HG03095 (cell line): ENCODE results near the gene OVCH2.
"Not testable (repeated sequence)": the region's sequence is repeated elsewhere in the genome, so short reads cannot be mapped to it uniquely, and the experiment has no call there.

ENCODE experiments used
- ATAC-seq: cut with Tn5 transposase; IDR thresholded peaks from one replicate; pipeline ENCODE4 v1.9.1; 2021; ENCODE audit warnings: moderate library complexity; ENCODE audit not compliant: unreplicated experiment

OVCH2 gene

DNA sequence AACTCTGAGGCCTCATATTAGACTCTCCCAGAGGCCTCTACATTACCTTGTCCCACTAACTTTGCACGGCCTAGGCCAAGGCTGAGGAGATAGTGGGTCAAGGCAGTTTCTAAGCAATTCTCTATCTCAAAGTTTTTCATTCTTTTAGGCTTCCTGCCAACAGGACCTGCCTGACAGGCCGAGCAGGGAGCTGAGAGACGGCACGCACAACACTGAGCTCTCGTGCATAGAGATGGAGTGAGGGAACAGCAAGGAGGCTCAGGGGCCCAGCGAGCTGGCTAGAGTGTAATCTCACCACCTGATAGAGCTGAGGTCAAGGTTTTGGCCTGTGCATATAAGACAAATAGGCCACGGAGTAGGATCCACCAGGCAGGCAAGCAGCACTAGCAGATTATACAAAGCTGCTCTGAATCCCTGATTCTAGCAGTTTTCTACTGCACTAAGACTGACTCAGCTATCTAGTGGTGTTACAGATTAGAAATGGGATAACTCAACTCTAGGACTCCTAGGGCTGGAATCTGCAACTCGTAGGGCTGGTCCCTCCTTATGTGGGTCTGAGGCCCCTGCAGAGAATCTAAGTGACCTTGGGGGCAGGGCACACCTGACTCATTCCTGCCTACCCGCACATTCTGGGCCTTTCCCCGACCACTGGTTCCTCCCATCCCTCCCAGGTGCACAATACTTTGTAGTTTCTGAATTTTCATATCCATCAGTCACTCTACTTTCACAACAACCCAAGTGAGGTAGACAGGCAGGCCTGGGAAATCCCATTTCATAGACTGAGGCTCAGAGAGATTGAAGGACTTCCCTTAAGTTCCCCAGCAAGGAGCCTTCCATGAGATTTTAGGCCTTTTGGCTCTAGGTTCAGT is 34.7 kb downstream of the OVCH2 start:
- ATAC-seq, result peak; percentile 75

DNA sequence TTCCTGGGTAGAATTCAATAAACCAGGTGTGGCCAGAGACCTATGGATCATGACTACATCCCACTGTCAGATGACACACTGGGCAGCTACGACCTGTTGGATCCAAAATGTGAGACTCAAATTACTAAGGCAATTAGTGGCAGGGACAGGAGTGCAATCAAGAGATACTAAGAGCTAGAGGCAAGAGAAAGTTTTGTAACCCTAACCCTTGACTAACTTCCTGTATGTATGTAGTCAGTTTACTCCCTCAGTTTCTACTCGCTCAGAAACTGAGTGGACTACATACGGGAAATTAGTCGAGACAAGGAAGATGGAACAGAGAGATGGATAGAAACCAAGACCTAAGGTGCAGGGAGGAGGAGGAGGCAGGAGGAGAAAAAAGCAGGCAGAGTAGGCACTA is 35.6 kb downstream of the OVCH2 start:
- no peak for ATAC-seq

DNA sequence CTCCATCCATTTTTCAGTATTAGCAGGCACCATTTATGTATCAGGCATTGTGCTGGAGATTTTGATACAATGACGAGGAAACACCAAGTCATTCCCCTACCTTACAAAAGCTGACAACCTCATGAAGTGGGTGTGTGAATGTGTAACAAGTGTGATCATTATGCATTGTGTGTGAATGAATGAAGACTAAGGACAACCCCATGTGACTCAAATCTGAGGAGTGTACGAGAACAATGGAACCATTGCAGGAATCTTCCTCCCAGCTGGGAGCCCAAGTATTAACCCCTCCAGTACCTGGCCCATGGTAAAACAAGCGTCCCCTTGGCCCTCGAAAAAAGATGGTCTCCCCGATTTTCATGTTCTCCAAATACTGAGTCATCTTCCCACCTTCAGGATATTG is 37.4 kb downstream of the OVCH2 start:
- ATAC-seq, result no peak

DNA sequence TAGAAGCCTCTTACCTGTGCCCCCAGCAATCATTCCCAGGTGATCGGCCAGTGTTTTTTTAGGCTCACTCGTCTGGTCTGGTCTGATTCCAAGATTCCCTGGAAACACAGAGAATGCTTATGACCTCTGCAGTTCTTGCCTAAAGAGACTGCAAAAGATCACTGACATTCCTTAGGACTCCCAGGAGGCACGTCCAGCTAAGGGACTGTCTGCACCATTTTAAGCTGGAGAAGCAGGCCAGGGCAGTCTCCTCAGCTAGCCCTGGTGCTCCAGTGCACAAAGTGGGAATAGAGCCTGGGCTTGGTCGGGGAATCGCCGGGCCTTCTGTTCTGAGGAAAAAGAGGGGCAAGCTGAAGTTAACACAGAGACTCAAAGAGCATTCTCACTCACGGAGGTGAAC is 37.8 kb downstream of the OVCH2 start:
- ATAC-seq, result no peak

DNA sequence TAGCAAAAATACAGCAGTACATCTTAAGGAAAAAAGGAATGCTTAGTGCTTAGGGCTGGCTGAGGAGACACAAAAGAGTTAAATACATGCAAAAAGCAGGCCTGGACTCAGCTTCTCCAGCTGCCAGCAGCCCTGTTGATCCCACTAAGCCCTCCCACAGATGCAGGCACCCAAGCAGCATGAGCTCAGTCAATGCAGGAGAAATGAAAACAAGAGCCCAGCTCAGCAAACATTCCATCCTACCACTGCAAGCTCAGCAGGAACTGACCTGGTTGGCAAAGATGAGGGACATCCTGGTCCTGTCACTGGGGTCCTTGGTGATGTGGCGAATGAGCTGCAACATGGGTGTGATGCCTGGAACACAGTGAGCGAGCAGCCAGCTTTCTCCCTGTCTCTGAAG is 38.8 kb downstream of the OVCH2 start:
- ATAC-seq, result no peak

DNA sequence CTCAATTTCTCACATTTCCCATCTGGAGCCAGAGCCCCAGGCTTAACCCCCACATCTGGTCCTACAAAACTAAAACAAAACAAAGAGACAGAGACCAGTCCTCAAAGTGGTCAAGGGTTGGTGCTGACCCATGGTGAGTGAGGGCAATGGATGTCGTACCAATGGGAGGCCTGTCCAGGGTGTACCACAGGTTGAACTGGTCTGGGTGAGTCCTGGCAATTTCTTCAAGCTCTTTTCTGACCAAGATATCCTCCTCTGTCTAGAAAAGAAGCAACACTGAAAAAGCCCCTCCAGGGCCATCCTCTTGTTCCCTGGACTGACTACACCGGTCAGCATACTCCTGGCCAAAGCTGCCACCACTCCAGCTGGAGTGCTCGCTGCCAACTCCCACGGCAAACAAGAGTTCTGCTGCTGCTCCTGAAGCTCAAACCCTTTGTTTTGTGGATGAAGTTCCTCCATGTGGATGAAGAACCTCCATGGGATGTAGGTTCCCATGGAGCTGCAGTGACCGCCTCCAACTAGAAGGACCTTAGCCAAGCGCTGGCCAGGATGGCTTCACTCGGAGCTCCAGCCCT is 39.9 kb downstream of the OVCH2 start:
- ATAC-seq, result no peak

DNA sequence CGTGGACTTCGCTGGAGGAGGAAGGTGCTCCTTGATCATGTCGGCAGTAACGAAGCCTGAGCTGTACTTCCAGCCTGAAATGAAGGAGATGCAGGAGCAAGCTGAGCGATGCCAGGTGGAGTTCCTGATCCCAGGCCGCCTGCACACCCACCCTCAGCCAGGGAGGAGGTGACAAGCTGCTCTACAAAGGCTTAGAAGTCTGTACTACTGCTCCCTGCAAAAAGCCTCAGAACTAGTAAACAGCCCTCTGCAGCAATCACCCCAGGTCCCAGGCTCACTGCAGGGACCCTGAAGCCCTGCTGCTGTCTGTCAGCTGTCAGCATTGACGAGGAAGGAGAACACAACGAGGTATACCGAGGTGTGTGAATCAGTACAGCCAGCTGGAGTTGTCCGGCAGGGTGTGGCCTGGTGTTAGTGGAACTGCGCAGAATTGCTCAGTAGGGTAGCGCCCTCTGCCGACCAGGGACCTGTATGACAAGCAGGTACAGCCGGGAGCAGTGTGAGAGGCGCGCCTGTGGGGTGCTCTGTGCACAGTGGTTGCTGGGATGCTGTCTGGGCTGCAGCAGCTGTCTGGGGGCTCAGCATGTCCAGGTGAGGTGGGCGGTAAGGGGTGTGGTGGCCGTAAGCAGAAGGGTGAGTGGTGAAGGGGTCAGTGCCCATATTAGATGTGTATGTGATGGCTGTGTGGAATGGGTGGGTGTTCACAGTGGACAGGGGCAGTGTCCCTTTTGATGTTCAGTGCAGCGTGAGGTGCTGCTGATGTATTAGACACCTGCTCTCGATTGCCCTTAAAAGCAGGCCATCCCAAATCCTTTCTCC is 40.6 kb downstream of the OVCH2 start:
- ATAC-seq, result peak; percentile 99

DNA sequence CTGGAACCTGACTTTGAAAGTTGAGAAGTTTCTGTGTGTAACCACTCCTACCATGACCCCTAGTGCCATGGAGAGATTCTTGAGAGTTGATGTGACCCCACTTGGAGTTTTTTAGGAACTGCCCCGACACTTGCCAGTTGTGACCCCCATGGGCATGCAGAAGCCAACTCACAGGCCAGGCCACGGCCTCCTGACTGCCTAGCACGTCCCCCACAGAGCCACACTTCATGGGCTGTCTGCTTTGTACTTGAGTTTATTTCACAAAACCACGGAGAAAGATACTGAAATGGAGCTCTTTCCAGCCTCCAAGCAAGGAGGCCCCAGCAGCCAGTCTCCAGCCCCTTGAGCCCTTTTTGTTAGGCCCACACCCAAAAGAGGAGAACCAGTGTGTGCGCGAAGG is 41.4 kb downstream of the OVCH2 start:
- ATAC-seq, result no peak

DNA sequence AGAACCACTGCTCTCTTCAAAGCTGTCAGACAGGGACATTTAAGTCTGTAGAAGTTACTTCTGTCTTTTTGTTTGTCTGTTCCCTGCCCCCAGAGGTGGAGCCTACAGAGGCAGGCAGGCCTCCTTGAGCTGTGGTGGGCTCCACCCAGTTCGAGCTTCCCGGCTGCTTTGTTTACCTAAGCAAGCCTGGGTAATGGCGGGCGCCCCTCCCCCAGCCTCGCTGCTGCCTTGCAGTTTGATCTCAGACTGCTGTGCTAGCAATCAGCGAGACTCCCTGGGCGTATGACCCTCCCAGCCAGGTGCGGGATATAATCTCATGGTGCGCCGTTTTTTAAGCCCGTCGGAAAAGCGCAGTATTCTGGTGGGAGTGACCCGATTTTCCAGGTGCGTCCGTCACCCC is 42.7 kb downstream of the OVCH2 start:
- ATAC-seq, result not testable (repeated sequence)

DNA sequence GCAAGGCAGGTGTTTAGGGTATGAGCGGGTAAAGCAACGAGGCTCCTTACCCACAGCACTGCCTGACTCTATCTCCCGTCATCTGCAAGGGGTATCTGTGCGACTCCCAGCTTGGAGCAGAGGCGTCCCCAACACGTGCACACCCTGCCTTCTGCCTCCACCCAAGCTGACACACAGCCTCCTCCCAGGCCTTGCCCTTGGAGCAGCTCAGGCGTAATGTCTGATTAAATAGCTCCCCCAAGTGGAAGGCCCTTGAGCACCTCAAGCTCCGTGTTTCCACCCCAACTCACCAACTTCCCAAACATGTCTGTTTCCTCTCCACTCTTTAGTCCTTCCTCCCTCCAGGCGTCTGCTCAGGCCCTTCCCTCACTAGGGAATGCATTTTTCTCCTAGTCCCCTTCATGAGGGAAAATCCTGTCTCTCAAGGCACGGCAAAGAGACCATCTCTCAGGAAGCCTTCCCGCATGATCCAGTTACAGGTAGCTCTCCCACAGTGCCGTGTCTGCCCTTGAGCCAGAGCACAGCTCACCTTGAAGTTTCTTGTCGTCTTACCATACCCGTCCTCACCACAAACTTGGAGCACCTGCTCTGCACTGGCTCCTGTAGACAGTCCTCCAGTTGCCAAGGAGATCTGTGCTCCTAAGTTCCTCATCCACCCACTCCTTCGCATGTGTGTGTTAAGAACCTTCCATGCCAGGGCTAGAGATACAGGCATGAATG is 48.8 kb downstream of the OVCH2 start:
- no peak for ATAC-seq

DNA sequence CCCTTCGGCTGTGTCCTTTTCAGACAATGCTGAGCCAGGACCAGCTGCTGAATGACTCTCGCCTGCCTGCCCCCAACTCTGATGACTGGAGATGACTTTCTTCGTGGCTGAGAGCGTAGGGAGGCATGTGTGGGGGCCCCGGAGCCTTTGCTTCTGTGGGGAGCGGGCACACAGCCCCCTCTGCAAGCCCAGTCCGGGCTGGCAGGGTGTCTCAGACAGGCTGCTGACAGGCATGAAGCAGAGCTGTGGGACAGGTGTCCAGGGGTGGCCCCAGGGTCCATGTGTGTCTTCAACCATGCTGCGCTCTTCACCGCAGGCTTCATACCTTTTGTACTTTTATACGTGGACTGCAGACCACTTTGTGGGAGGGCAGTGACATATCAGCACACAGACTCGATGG is 49.6 kb downstream of the OVCH2 start:
- no peak for ATAC-seq

DNA sequence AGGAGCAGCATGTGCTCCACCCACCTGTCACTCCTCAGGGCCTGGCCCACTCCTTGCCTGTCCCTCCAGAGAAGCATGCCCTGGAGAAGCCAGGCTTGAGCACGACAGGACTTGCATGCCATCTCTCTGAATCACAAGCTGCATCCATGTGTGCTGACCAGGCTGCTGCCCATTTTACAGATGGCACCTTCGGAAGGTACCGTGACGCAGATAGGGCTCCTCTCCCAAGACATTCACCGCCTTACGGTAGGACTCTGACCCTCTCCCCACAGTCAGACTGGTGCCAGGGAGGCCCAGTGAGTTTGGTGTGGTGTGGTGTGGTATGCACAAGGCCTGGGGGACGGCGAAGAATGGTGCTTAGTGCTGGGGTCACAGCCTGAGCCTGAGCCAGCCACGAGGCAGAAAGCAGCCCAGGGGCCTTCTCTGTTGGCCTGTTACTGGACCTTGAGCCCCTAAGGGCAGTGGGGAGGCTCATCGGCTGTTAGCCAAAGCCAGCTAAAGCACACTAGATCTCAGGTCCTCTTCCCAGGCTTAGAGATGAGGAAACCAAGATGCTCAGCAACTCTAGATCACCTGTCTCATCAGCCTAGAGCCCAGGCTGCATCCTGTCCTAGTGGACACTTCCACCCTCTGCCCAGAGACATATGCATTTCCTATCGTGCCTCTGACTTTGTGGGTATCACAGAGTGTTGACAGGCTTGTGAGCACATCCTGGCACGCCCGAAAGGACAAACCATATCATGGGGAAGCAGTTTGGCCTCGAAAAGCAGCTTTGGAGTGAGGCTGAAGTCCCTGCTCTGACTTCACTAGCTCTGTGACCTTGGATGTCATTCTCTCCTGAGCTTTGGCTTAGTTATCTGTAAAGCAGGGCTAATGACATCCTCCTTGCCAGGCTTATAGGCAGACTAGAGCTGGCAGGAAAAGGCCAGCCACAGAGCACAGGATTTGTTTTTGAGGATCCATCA is 50.7 kb downstream of the OVCH2 start:
- ATAC-seq, result no peak

DNA sequence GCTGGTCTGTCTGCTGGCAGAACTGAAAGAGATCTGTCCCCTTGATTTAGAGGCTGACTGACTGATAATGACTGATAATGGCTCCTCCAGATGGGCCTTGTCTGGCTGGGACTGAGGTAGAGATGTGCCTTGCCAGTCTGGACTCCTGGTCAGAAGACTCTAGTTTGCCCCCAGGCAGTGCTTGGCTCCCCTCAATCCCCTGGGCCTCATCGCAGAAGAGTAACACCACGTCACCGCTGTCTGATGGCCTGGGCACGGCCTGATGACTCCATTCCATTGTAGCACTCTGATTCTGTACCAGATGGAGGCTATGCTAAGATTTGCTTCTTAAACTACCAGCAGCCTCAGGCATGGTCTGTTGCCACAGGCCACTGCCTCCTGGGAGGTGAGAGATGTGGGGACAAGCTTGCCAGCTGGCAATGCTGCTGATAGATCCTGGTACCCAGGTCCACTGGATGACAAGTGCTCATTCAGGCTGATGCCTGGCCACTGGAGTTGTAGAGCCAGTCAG is 52.0 kb downstream of the OVCH2 start:
- ATAC-seq, result no peak

DNA sequence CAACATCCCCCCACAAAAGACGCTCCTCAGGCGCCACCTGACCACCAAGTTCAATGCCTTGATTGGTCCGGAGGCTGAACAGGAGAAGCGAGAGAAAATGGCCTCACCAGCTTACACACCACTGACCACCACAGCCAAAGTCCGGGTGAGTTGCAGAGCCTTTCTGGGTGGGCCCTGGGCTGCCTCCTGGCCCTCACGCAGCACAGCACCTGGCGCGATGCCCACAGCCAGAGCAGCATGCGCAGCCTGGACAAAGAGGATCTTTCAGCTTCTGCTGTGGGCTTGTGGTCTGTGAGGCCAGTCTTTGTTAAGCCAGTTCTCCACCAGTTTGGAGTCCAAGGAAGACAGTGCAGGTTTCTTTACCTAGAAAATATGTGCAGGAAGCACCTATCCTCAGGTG is 54.6 kb downstream of the OVCH2 start:
- no peak for ATAC-seq

DNA sequence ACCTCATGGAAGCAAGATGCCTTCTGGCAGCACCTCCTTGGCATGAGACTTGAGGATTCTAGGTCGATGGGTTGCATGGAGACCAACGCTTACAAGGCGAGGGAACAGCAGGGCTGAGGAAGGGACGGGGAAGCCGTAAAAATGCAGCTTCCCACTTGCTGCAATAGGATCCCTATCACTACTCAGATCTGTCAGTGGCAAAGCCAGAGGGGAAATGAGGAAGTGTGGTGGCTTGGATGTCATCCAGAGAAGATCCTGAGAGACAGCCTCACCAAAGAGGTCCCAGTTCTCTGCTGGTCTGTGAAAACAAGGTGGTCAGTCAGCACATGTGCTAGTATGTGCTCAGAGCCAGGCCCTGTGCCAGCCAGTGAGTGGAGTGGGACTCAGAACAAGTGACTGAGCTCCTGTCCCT is 55.1 kb downstream of the OVCH2 start:
- no peak for ATAC-seq

DNA sequence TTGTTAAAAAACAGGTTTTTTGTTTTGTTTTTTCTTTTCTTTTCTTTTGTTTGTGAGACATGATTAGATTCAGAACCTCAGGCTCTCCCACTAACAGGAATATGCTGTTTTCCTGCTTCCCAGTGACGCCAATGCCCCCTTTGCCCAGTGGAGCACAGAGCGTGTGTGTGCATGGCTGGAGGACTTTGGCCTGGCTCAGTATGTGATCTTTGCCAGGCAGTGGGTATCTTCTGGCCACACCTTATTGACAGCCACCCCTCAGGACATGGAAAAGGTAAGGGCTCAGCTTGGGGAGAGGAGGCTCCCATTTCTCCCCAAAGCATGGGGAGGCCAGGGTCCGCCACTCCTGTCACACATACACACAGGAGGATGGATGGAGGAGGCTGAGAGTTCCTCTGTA is 58.0 kb downstream of the OVCH2 start:
- no peak for ATAC-seq

DNA sequence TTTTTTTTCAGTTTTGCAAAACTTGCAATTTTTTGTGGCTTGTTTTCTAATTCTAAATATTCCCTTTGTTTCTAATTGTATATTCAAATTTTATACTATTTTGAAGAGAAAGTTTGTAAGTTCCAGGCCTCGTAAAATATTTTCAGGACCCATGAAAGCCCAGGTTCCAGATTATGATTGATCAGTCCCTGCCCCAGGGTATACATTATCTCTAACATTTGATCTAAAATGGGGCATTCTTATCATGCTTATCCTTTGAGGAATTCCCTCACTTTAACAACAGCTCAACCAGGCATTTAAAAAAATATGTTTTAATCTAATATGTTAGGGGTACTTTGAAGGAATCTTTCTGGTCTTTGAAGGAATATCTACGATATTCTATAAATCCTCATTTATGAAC is 59.4 kb downstream of the OVCH2 start:
- no peak for ATAC-seq

DNA sequence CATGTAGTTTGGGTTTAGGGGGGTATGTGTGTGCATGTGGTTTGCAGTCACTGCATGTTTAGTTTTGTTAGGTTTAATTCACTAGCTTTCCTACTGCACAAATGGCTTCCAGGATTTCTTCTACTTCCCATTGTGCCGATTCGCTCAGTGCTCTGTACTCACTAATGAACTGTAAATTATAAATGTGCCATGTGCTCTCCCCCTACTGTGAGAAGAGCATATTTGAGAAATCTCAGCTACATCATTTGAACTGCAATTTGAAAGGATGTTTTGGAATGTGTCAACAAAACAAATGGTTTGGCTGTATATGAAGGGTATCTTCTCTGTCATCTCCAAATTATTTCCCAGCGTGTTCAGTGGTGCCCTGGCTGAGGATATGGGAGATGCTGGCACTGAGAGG is 61.1 kb downstream of the OVCH2 start:
- no peak for ATAC-seq

DNA sequence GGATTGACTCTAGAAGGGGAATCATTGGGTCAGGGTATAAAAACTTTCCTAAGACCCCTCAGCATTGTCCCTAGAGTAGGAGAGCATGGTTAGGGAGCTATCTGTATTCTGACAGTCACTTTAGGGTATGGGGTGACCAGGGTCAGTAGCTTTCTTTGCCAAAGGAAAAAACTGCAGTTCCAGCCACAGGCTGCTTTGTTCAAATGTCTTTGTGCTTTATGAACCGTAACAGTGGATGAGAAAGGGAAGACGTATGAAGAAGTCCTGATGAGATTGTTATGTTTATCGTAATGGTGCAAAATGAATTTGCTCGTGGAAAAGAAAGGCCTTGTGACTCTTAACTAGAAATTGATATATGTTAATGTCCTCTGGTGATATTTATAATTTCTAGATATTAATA is 63.0 kb downstream of the OVCH2 start:
- no peak for ATAC-seq

DNA sequence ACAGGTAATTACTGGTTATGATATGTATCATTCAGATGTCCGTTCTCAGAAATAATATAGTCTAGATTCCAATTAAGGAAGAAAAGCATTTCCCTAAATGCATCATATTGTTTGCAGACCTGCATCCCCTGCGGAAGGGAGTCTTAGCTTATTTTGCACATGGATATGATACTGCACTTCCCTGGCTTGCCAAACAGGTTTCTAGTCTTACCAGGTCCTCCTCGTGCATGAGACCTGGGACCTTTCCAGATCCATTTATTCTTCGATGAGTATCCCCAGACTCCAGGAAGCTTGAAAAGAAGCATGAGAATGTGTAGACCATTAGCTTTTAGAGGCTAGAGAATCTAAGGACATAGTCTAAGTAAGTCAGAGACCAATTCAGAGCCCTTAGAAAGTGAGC is 63.5 kb downstream of the OVCH2 start:
- ATAC-seq, result no peak
